ENCODE measurements around the gene APLF. TPM values are rescaled to one million over a fixed set of nuclear protein-coding genes. Genes with fewer than 3 reads are reported as not detected.

The APLF gene
- total and polyA plus RNA-seq, 10 of the 15 experiments (the other 5 are each of a cell fraction or from before 2014, with no cell fraction given) = 0.66 to 2.8 (median 1.8) TPM

DNA sequence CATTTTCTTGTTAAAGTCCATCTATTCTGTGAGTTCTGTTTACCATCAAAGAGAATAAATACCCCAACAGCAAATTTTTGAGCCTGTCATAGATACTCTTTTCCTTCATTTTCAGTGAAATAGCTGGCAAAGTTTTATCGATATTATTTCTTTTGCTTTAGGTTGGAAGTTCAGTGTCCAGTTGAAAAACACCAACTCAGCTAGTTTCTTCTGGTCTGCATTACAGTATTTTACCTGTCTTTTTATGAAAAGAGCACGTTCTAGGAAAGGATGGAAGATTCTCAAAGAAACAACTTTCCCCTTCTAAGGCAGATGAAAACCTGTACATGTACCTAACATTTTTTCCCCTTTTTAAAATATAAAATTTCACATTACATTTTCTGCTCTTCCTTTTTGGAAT is 95.5 kb downstream of the APLF start:
- no TSS peak for BruUV-seq (replicated peaks)
- DNase-seq (ENCODE audit: low read depth, low spot score) (no peak), FAIRE-seq (no peak), ATAC-seq (no peak)
- POLR2A ChIA-PET = no interaction called here
- SMC1A ChIA-PET (ENCODE audit: uncharacterized antibody, unreplicated experiment) = interaction anchor here (1.3 to 1.5 kb wide), 3 partner anchors 26 to 42 kb away, joined by 3 to 4 read pairs (median 3); no protein-coding TSS in a partner anchor
- no peak overlapping the region for H3K9ac ChIP-seq (ENCODE audit: control insufficient read depth, insufficient read depth, low read length)
- H3K4me3 ChIP-seq = no peak overlapping the region
- RAD21 ChIA-PET (ENCODE audit: unreplicated experiment) = no interaction called here
- no peak for TF ChIP-seq ZNF207 (IDR thresholded peaks at IDR 0.05; ENCODE audit: borderline replicate concordance)
- no peak for TF ChIP-seq LARP7 (IDR thresholded peaks at IDR 0.05)
- TF ChIP-seq POU2F2 (IDR thresholded peaks at IDR 0.05; ENCODE audit: borderline replicate concordance, low read depth, low read length) = no peak
- no peak for TF ChIP-seq MLLT1 (IDR thresholded peaks at IDR 0.05)
- TF ChIP-seq ASH2L (IDR thresholded peaks at IDR 0.05; ENCODE audit: borderline replicate concordance, low read depth) = no peak
- no peak for TF ChIP-seq BMI1 (IDR thresholded peaks at IDR 0.05; ENCODE audit: borderline replicate concordance)
- TF ChIP-seq EED (IDR thresholded peaks at IDR 0.05; ENCODE audit: low read depth) = no peak
- no peaks in the 10 kb centered on the region for H3K9me3 ChIP-seq (replicated peaks; ENCODE audit: control insufficient read depth, insufficient read depth, low read length)
- no peaks in the 10 kb centered on the region for H4K20me1 ChIP-seq (ENCODE audit: control insufficient read depth, insufficient read depth)
- H3K4me2 ChIP-seq (ENCODE audit: control insufficient read depth, insufficient read depth) = no peak overlapping the region
- no peaks in the 10 kb centered on the region for H3K36me3 ChIP-seq (ENCODE audit: control insufficient read depth in 2 of 2, insufficient read depth in 2 of 2, low read length in 1 of 2)
- H3K27ac ChIP-seq (ENCODE audit: control insufficient read depth, insufficient read depth) = no peak overlapping the region
- WGBS (ENCODE audit: insufficient coverage, insufficient replicate concordance, low lambda C conversion rate, missing lambda C conversion rate) = 97% methylated on average over 2 of the region's 2 CpGs
- no peaks in the 10 kb centered on the region for H3K4me1 ChIP-seq (ENCODE audit: control insufficient read depth, insufficient read depth, low read length)
- no peaks in the 10 kb centered on the region for H3K79me2 ChIP-seq (ENCODE audit: control insufficient read depth, insufficient read depth, low read length)
- intact Hi-C loops (cut with micrococcal nuclease; ENCODE audit: unreplicated experiment) = no loop called here
- in situ Hi-C loops (cut with MboI) = no loop called here
- CTCF ChIA-PET = interaction anchor here (1.0 kb wide), 1 partner anchor 32 kb away, joined by 3 read pairs; no protein-coding TSS in a partner anchor
- H2AFZ ChIP-seq (ENCODE audit: control insufficient read depth, low read depth, low read length) = no peak overlapping the region
- H3K27me3 ChIP-seq (replicated peaks in 1 of 2; ENCODE audit: control insufficient read depth in 2 of 2, insufficient read depth in 2 of 2, low read length in 1 of 2) = no peaks in the 10 kb centered on the region

Measured in GM12878 (cell line).